ENCODE data around the gene CFL2. TPM values are rescaled to one million over a fixed set of nuclear protein-coding genes. Genes with fewer than 3 reads are reported as not detected.
"Not testable (repeated sequence)": the region's sequence is repeated elsewhere in the genome, so short reads cannot be mapped to it uniquely, and the experiment has no call there.

CFL2 gene
- total and polyA plus RNA-seq, 4 donors = 87.9 to 178 (median 132) TPM

GRCh38 chr14:34701808-34702207 is 12.6 kb downstream of the CFL2 start:
- no peaks in the 10 kb centered on the region for H3K9me3 ChIP-seq (ENCODE audit: control insufficient read depth, low read length)
- H3K36me3 ChIP-seq (ENCODE audit: control insufficient read depth in 1 of 2, insufficient read depth in 2 of 2, low read length in 1 of 2) = no peaks in the 10 kb centered on the region
- no peak overlapping the region for H3K4me3 ChIP-seq (ENCODE audit: low read length in 2 of 2)
- H3K27me3 ChIP-seq (ENCODE audit: control insufficient read depth in 1 of 2, insufficient read depth in 2 of 2, low read length in 1 of 2) = no peaks in the 10 kb centered on the region
- intact Hi-C loops (cut with DNase I) = no loop called here
- no peaks in the 10 kb centered on the region for H3K4me1 ChIP-seq (ENCODE audit: control insufficient read depth in 1 of 2, insufficient read depth in 2 of 2, low read length in 2 of 2)
- DNase-seq (no peak), ATAC-seq (ENCODE audit: low FRiP score) (no peak)
- WGBS, 2 donors = 97% methylated on average over 3 of the region's 3 CpGs
- no peak overlapping the region for H3K27ac ChIP-seq (ENCODE audit: low read depth in 1 of 2, low read length in 2 of 2)

GRCh38 chr14:34700622-34701130 is 13.7 kb downstream of the CFL2 start:
- no peaks in the 10 kb centered on the region for H3K36me3 ChIP-seq (ENCODE audit: control insufficient read depth in 1 of 2, insufficient read depth in 2 of 2, low read length in 1 of 2)
- H3K27me3 ChIP-seq (ENCODE audit: control insufficient read depth in 1 of 2, insufficient read depth in 2 of 2, low read length in 1 of 2) = no peaks in the 10 kb centered on the region
- ATAC-seq (ENCODE audit: low FRiP score) (no peak), DNase-seq (no peak)
- 98 to 100% methylated on average over 1 of the region's 1 CpG for WGBS, 2 donors
- H3K4me3 ChIP-seq (ENCODE audit: low read length in 2 of 2) = no peak overlapping the region
- intact Hi-C loops (cut with DNase I) = no loop called here
- no peaks in the 10 kb centered on the region for H3K4me1 ChIP-seq (ENCODE audit: control insufficient read depth in 1 of 2, insufficient read depth in 2 of 2, low read length in 2 of 2)
- H3K27ac ChIP-seq (ENCODE audit: low read depth in 1 of 2, low read length in 2 of 2) = no peak overlapping the region
- no peaks in the 10 kb centered on the region for H3K9me3 ChIP-seq (ENCODE audit: control insufficient read depth, low read length)

GRCh38 chr14:34699873-34700621 is 14.3 kb downstream of the CFL2 start:
- DNase-seq (no peak), ATAC-seq (ENCODE audit: low FRiP score) (no peak)
- 57 to 58% methylated on average over 4 of the region's 4 CpGs for WGBS, 2 donors
- Histone ChIP-seq H3K36me3 (ENCODE audit: control insufficient read depth in 1 of 2, insufficient read depth in 2 of 2, low read length in 1 of 2) (no peaks in the 10 kb centered on the region), H3K27me3 (ENCODE audit: control insufficient read depth in 1 of 2, insufficient read depth in 2 of 2, low read length in 1 of 2) (no peaks in the 10 kb centered on the region), H3K9me3 (ENCODE audit: control insufficient read depth, low read length) (no peaks in the 10 kb centered on the region), H3K27ac (ENCODE audit: low read depth in 1 of 2, low read length in 2 of 2) (no peak overlapping the region), H3K4me3 (ENCODE audit: low read length in 2 of 2) (no peak overlapping the region), H3K4me1 (ENCODE audit: control insufficient read depth in 1 of 2, insufficient read depth in 2 of 2, low read length in 2 of 2) (no peaks in the 10 kb centered on the region)
- intact Hi-C loops (cut with DNase I) = no loop called here

- H3K27ac ChIP-seq (ENCODE audit: low read depth in 1 of 2, low read length in 2 of 2); H3K4me3 ChIP-seq (ENCODE audit: low read length in 2 of 2); intact Hi-C loops (cut with DNase I); H3K4me1 ChIP-seq (ENCODE audit: control insufficient read depth in 1 of 2, insufficient read depth in 2 of 2, low read length in 2 of 2); H3K27me3 ChIP-seq (ENCODE audit: control insufficient read depth in 1 of 2, insufficient read depth in 2 of 2, low read length in 1 of 2); H3K36me3 ChIP-seq (ENCODE audit: control insufficient read depth in 1 of 2, insufficient read depth in 2 of 2, low read length in 1 of 2); DNase-seq; ATAC-seq (ENCODE audit: low FRiP score); H3K9me3 ChIP-seq (ENCODE audit: control insufficient read depth, low read length): not testable (repeated sequence)
- WGBS, 2 donors = 93 to 95% methylated on average over 16 of the region's 16 CpGs
These were observed 20.2 kb downstream of the CFL2 start for GRCh38 chr14:34694216-34694615.

- Histone ChIP-seq H3K27me3 (ENCODE audit: control insufficient read depth in 1 of 2, insufficient read depth in 2 of 2, low read length in 1 of 2) (no peaks in the 10 kb centered on the region), H3K4me3 (ENCODE audit: low read length in 2 of 2) (no peak overlapping the region), H3K27ac (ENCODE audit: low read depth in 1 of 2, low read length in 2 of 2) (no peak overlapping the region), H3K4me1 (ENCODE audit: control insufficient read depth in 1 of 2, insufficient read depth in 2 of 2, low read length in 2 of 2) (no peaks in the 10 kb centered on the region), H3K9me3 (ENCODE audit: control insufficient read depth, low read length) (no peaks in the 10 kb centered on the region), H3K36me3 (ENCODE audit: control insufficient read depth in 1 of 2, insufficient read depth in 2 of 2, low read length in 1 of 2) (no peaks in the 10 kb centered on the region)
- ATAC-seq (ENCODE audit: low FRiP score) (peak; percentile 57), DNase-seq (peak in 1 of 2 donors; percentile 77)
- intact Hi-C loops (cut with DNase I) = no loop called here
- 44 to 45% methylated on average over 18 of the region's 18 CpGs for WGBS, 2 donors
These were observed 21.0 kb downstream of the CFL2 start for GRCh38 chr14:34693228-34693939.

- no peaks in the 10 kb centered on the region for H3K9me3 ChIP-seq (ENCODE audit: control insufficient read depth, low read length)
- intact Hi-C loops (cut with DNase I) = no loop called here
- H3K4me3 ChIP-seq (ENCODE audit: low read length in 2 of 2) = no peak overlapping the region
- DNase-seq (no peak), ATAC-seq (ENCODE audit: low FRiP score) (no peak)
- no peaks in the 10 kb centered on the region for H3K4me1 ChIP-seq (ENCODE audit: control insufficient read depth in 1 of 2, insufficient read depth in 2 of 2, low read length in 2 of 2)
- no peaks in the 10 kb centered on the region for H3K36me3 ChIP-seq (ENCODE audit: control insufficient read depth in 1 of 2, insufficient read depth in 2 of 2, low read length in 1 of 2)
- H3K27ac ChIP-seq (ENCODE audit: low read depth in 1 of 2, low read length in 2 of 2) = no peak overlapping the region
- 57 to 60% methylated on average over 2 of the region's 2 CpGs for WGBS, 2 donors
- H3K27me3 ChIP-seq (ENCODE audit: control insufficient read depth in 1 of 2, insufficient read depth in 2 of 2, low read length in 1 of 2) = no peaks in the 10 kb centered on the region
These were observed 21.5 kb downstream of the CFL2 start for GRCh38 chr14:34692898-34693227.

- Histone ChIP-seq H3K4me1 (ENCODE audit: control insufficient read depth in 1 of 2, insufficient read depth in 2 of 2, low read length in 2 of 2) (no peaks in the 10 kb centered on the region), H3K4me3 (ENCODE audit: low read length in 2 of 2) (no peak overlapping the region), H3K36me3 (ENCODE audit: control insufficient read depth in 1 of 2, insufficient read depth in 2 of 2, low read length in 1 of 2) (no peaks in the 10 kb centered on the region), H3K9me3 (ENCODE audit: control insufficient read depth, low read length) (no peaks in the 10 kb centered on the region), H3K27ac (ENCODE audit: low read depth in 1 of 2, low read length in 2 of 2) (no peak overlapping the region), H3K27me3 (ENCODE audit: control insufficient read depth in 1 of 2, insufficient read depth in 2 of 2, low read length in 1 of 2) (no peaks in the 10 kb centered on the region)
- intact Hi-C loops (cut with DNase I) = no loop called here
- ATAC-seq (ENCODE audit: low FRiP score) (peak; percentile 64), DNase-seq (no peak)
- 28 to 43% methylated on average over 4 of the region's 4 CpGs for WGBS, 2 donors
These were observed 22.0 kb downstream of the CFL2 start for GRCh38 chr14:34692348-34692747.

- Histone ChIP-seq H3K4me1 (ENCODE audit: control insufficient read depth in 1 of 2, insufficient read depth in 2 of 2, low read length in 2 of 2) (no peaks in the 10 kb centered on the region), H3K4me3 (ENCODE audit: low read length in 2 of 2) (no peak overlapping the region), H3K36me3 (ENCODE audit: control insufficient read depth in 1 of 2, insufficient read depth in 2 of 2, low read length in 1 of 2) (no peaks in the 10 kb centered on the region), H3K9me3 (ENCODE audit: control insufficient read depth, low read length) (no peaks in the 10 kb centered on the region), H3K27me3 (ENCODE audit: control insufficient read depth in 1 of 2, insufficient read depth in 2 of 2, low read length in 1 of 2) (no peaks in the 10 kb centered on the region), H3K27ac (ENCODE audit: low read depth in 1 of 2, low read length in 2 of 2) (no peak overlapping the region)
- intact Hi-C loops (cut with DNase I) = no loop called here
- 83 to 89% methylated on average over 4 of the region's 4 CpGs for WGBS, 2 donors
- ATAC-seq (ENCODE audit: low FRiP score) (no peak), DNase-seq (no peak)
These were observed 23.2 kb downstream of the CFL2 start for GRCh38 chr14:34691206-34691605.

All from aorta (tissue), 5 donors.